ENCODE results near the gene MCM9. TPM values are rescaled to one million over a fixed set of nuclear protein-coding genes. Genes with fewer than 3 reads are reported as not detected.

Gene MCM9
- total RNA-seq, 1 donor from 2014 or later, result 10.1 TPM

GRCh38 chr6:118974790-118975189 lies 39.8 kb upstream of the MCM9 start:
- Histone ChIP-seq H3K9me3 (ENCODE audit: insufficient read depth, low read depth, low read length) (no peaks in the 10 kb centered on the region), H3K27ac (ENCODE audit: low read depth, low read length) (no peak overlapping the region), H3K4me1 (ENCODE audit: insufficient read depth, low read length) (no peaks in the 10 kb centered on the region), H2AFZ (ENCODE audit: low read depth, low read length) (no peak overlapping the region), H3K27me3 (ENCODE audit: insufficient read depth, low read length) (no peaks in the 10 kb centered on the region), H3K36me3 (ENCODE audit: insufficient read depth, low read length) (no peaks in the 10 kb centered on the region), H3K4me3 (ENCODE audit: insufficient read depth, low read depth, low read length) (no peak overlapping the region), H3K9ac (ENCODE audit: low read length) (no peak overlapping the region), H3K4me2 (ENCODE audit: low read length) (no peak overlapping the region), H3K79me2 (ENCODE audit: insufficient read depth, low read length) (no peaks in the 10 kb centered on the region), H4K20me1 (ENCODE audit: insufficient read depth, low read length) (no peaks in the 10 kb centered on the region)
- Mint-ChIP-seq H3K27me3 (ENCODE audit: low read depth, unreplicated experiment) (no peaks in the 10 kb centered on the region), H3K9me3 (ENCODE audit: unreplicated experiment) (no peaks in the 10 kb centered on the region), H3K4me1 (ENCODE audit: low read depth, unreplicated experiment) (no peaks in the 10 kb centered on the region), H3K27ac (ENCODE audit: unreplicated experiment) (no peak overlapping the region), H3K4me3 (ENCODE audit: unreplicated experiment) (no peak overlapping the region), H3K36me3 (ENCODE audit: low read depth, unreplicated experiment) (no peaks in the 10 kb centered on the region)
- FAIRE-seq (no peak), DNase-seq (ENCODE audit: low read depth) (no peak)
- TF ChIP-seq, protein P1, sequence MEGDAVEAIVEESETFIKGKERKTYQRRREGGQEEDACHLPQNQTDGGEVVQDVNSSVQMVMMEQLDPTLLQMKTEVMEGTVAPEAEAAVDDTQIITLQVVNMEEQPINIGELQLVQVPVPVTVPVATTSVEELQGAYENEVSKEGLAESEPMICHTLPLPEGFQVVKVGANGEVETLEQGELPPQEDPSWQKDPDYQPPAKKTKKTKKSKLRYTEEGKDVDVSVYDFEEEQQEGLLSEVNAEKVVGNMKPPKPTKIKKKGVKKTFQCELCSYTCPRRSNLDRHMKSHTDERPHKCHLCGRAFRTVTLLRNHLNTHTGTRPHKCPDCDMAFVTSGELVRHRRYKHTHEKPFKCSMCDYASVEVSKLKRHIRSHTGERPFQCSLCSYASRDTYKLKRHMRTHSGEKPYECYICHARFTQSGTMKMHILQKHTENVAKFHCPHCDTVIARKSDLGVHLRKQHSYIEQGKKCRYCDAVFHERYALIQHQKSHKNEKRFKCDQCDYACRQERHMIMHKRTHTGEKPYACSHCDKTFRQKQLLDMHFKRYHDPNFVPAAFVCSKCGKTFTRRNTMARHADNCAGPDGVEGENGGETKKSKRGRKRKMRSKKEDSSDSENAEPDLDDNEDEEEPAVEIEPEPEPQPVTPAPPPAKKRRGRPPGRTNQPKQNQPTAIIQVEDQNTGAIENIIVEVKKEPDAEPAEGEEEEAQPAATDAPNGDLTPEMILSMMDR (IDR thresholded peaks at IDR 0.05; ENCODE audit: insufficient read depth, low read depth, low read length), result no peak
- no peak for TF ChIP-seq EZH2 (IDR thresholded peaks at IDR 0.05; ENCODE audit: insufficient read depth, low read length)

- Histone ChIP-seq H3K9ac (ENCODE audit: low read length) (no peak overlapping the region), H2AFZ (ENCODE audit: low read depth, low read length) (no peak overlapping the region), H3K4me1 (ENCODE audit: insufficient read depth, low read length) (no peaks in the 10 kb centered on the region), H3K27me3 (ENCODE audit: insufficient read depth, low read length) (no peaks in the 10 kb centered on the region), H3K4me2 (ENCODE audit: low read length) (no peak overlapping the region), H3K79me2 (ENCODE audit: insufficient read depth, low read length) (no peaks in the 10 kb centered on the region), H3K36me3 (ENCODE audit: insufficient read depth, low read length) (no peaks in the 10 kb centered on the region), H3K4me3 (ENCODE audit: insufficient read depth, low read depth, low read length) (no peak overlapping the region), H4K20me1 (ENCODE audit: insufficient read depth, low read length) (no peaks in the 10 kb centered on the region), H3K27ac (ENCODE audit: low read depth, low read length) (no peak overlapping the region), H3K9me3 (ENCODE audit: insufficient read depth, low read depth, low read length) (no peaks in the 10 kb centered on the region)
- Mint-ChIP-seq H3K27me3 (ENCODE audit: low read depth, unreplicated experiment) (no peaks in the 10 kb centered on the region), H3K9me3 (ENCODE audit: unreplicated experiment) (no peaks in the 10 kb centered on the region), H3K4me1 (ENCODE audit: low read depth, unreplicated experiment) (no peaks in the 10 kb centered on the region), H3K4me3 (ENCODE audit: unreplicated experiment) (no peak overlapping the region), H3K36me3 (ENCODE audit: low read depth, unreplicated experiment) (no peaks in the 10 kb centered on the region), H3K27ac (ENCODE audit: unreplicated experiment) (no peak overlapping the region)
- TF ChIP-seq, protein P1 (IDR thresholded peaks at IDR 0.05; ENCODE audit: insufficient read depth, low read depth, low read length), result no peak
- no peak for TF ChIP-seq EZH2 (IDR thresholded peaks at IDR 0.05; ENCODE audit: insufficient read depth, low read length)
- DNase-seq (ENCODE audit: low read depth) (no peak), FAIRE-seq (no peak)
These were observed 36.7 kb upstream of the MCM9 start for GRCh38 chr6:118971682-118972081.

GRCh38 chr6:118970866-118971265 lies 35.9 kb upstream of the MCM9 start:
- no peak overlapping the region for H3K4me2 ChIP-seq (ENCODE audit: low read length)
- H3K27me3 ChIP-seq (ENCODE audit: insufficient read depth, low read length), result no peaks in the 10 kb centered on the region
- DNase-seq (ENCODE audit: low read depth) (no peak), FAIRE-seq (no peak)
- H3K4me1 Mint-ChIP-seq (ENCODE audit: low read depth, unreplicated experiment), result no peaks in the 10 kb centered on the region
- no peaks in the 10 kb centered on the region for H3K27me3 Mint-ChIP-seq (ENCODE audit: low read depth, unreplicated experiment)
- H3K36me3 ChIP-seq (ENCODE audit: insufficient read depth, low read length), result no peaks in the 10 kb centered on the region
- H3K4me1 ChIP-seq (ENCODE audit: insufficient read depth, low read length), result no peaks in the 10 kb centered on the region
- H3K27ac ChIP-seq (ENCODE audit: low read depth, low read length), result no peak overlapping the region
- TF ChIP-seq, protein P1 (IDR thresholded peaks at IDR 0.05; ENCODE audit: insufficient read depth, low read depth, low read length), result no peak
- no peak for TF ChIP-seq EZH2 (IDR thresholded peaks at IDR 0.05; ENCODE audit: insufficient read depth, low read length)
- H3K79me2 ChIP-seq (ENCODE audit: insufficient read depth, low read length), result no peaks in the 10 kb centered on the region
- H3K9me3 ChIP-seq (ENCODE audit: insufficient read depth, low read depth, low read length), result no peaks in the 10 kb centered on the region
- H2AFZ ChIP-seq (ENCODE audit: low read depth, low read length), result no peak overlapping the region
- H3K4me3 Mint-ChIP-seq (ENCODE audit: unreplicated experiment), result no peak overlapping the region
- no peak overlapping the region for H3K27ac Mint-ChIP-seq (ENCODE audit: unreplicated experiment)
- no peak overlapping the region for H3K9ac ChIP-seq (ENCODE audit: low read length)
- no peaks in the 10 kb centered on the region for H3K9me3 Mint-ChIP-seq (ENCODE audit: unreplicated experiment)
- H4K20me1 ChIP-seq (ENCODE audit: insufficient read depth, low read length), result no peaks in the 10 kb centered on the region
- no peak overlapping the region for H3K4me3 ChIP-seq (ENCODE audit: insufficient read depth, low read depth, low read length)
- no peaks in the 10 kb centered on the region for H3K36me3 Mint-ChIP-seq (ENCODE audit: low read depth, unreplicated experiment)

Data from astrocyte (in vitro differentiated cells and primary cell).